GM18870 (cell line): ENCODE data around the gene IHH.

ENCODE experiments used
- ATAC-seq: cut with Tn5 transposase; IDR thresholded peaks from one replicate; pipeline ENCODE4 v1.9.1; 2021; ENCODE audit warnings: moderate library complexity; ENCODE audit not compliant: unreplicated experiment

The IHH gene

GRCh38 chr2:219060821-219061791, at the start of gene IHH:
IHH (minus strand) TSS chr2:219060921; CDS start chr2:219060467, 454 bp downstream.
- ATAC-seq: no peak

GRCh38 chr2:219109471-219109870, 48.8 kb upstream of the IHH start:
- no peak for ATAC-seq

GRCh38 chr2:219107758-219108157, 47.0 kb upstream of the IHH start:
- ATAC-seq: no peak

- ATAC-seq: no peak
These were observed 45.5 kb upstream of the IHH start for GRCh38 chr2:219106251-219106650.

GRCh38 chr2:219104107-219105035, 43.6 kb upstream of the IHH start:
- no peak for ATAC-seq

- no peak for ATAC-seq
These were observed 38.6 kb upstream of the IHH start for GRCh38 chr2:219099329-219099728.

- no peak for ATAC-seq
These were observed 34.8 kb upstream of the IHH start for GRCh38 chr2:219095406-219095935.

GRCh38 chr2:219094171-219094570, 33.5 kb upstream of the IHH start:
- ATAC-seq: no peak

- no peak for ATAC-seq
These were observed 29.9 kb upstream of the IHH start for GRCh38 chr2:219090436-219091299.

GRCh38 chr2:219089330-219089729, 28.6 kb upstream of the IHH start:
- ATAC-seq: no peak

GRCh38 chr2:219087848-219088247, 27.1 kb upstream of the IHH start:
- no peak for ATAC-seq

- ATAC-seq: no peak
These were observed 26.6 kb upstream of the IHH start for GRCh38 chr2:219087361-219087760.

- ATAC-seq: no peak
These were observed 25.5 kb upstream of the IHH start for GRCh38 chr2:219086196-219086595.

- ATAC-seq: no peak
These were observed 24.1 kb upstream of the IHH start for GRCh38 chr2:219084791-219085190.

GRCh38 chr2:219082332-219082958, 21.7 kb upstream of the IHH start:
- ATAC-seq: no peak

GRCh38 chr2:219081701-219082331, 21.1 kb upstream of the IHH start:
- no peak for ATAC-seq

GRCh38 chr2:219081096-219081495, 20.4 kb upstream of the IHH start:
- no peak for ATAC-seq

- no peak for ATAC-seq
These were observed 18.7 kb upstream of the IHH start for GRCh38 chr2:219079417-219079816.

GRCh38 chr2:219078951-219079350, 18.2 kb upstream of the IHH start:
- ATAC-seq: no peak
